ENCODE data around the gene FAM110C. TPM values are rescaled to one million over a fixed set of nuclear protein-coding genes. Genes with fewer than 3 reads are reported as not detected.
"Not testable (repeated sequence)": the region's sequence is repeated elsewhere in the genome, so short reads cannot be mapped to it uniquely, and the experiment has no call there.

FAM110C gene
- total RNA-seq, 4 donors from 2014 or later: 5.0 to 39.2 (median 28.3) TPM

DNA sequence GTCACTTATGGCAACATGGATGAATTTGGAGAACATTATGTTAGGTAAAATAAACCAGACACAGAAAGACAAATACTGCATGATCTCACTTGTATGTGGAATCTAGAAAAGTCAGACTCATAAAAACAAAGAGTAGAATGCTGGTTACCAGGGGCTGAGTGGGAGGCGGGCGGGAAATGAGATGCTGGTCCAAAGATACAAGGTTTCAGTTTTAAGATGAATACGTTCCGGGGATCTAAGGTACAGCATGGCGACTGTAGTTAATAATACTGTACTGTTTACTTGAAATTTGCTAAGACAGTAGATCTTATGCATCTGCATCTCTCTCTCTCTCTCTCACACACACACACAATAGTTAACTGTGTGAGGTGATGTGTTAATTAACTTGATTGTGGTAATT lies 14.2 kb downstream of the FAM110C start:
- no peaks in the 10 kb centered on the region for H3K36me3 ChIP-seq
- no peaks in the 10 kb centered on the region for H3K27me3 ChIP-seq
- TF ChIP-seq POLR2A (IDR thresholded peaks at IDR 0.05): no peak
- TF ChIP-seq, protein P1, sequence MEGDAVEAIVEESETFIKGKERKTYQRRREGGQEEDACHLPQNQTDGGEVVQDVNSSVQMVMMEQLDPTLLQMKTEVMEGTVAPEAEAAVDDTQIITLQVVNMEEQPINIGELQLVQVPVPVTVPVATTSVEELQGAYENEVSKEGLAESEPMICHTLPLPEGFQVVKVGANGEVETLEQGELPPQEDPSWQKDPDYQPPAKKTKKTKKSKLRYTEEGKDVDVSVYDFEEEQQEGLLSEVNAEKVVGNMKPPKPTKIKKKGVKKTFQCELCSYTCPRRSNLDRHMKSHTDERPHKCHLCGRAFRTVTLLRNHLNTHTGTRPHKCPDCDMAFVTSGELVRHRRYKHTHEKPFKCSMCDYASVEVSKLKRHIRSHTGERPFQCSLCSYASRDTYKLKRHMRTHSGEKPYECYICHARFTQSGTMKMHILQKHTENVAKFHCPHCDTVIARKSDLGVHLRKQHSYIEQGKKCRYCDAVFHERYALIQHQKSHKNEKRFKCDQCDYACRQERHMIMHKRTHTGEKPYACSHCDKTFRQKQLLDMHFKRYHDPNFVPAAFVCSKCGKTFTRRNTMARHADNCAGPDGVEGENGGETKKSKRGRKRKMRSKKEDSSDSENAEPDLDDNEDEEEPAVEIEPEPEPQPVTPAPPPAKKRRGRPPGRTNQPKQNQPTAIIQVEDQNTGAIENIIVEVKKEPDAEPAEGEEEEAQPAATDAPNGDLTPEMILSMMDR (IDR thresholded peaks at IDR 0.05): no peak
- no peak overlapping the region for H3K4me3 ChIP-seq
- H3K9me3 ChIP-seq: no peaks in the 10 kb centered on the region
- DNase-seq: no peak
- peaks cover 0 to 33% (median 0%) of the 10 kb centered on the region in 4 donors for H3K4me1 ChIP-seq
- no peak overlapping the region for H3K27ac ChIP-seq

DNA sequence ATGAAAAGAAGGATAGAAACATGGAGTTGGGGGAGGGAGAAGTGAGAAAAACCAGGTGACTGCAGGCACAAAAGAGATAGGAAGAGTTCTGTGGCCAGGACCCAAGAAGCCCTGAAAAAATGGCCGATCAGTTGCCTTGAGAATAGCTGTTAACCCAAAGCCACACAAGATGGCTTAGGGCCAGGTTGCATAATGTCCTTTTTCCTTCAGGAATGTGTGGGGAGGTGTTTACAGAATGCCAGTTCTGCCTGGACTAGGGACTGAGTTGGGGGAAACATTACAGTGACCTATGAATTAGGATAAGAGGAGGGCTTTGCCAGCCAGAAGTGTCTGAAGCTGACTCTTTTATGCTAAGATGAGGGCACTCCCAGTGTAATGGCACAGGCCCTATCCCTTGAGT lies 17.1 kb downstream of the FAM110C start:
- H3K27ac ChIP-seq: no peak overlapping the region
- H3K9me3 ChIP-seq: no peaks in the 10 kb centered on the region
- no peaks in the 10 kb centered on the region for H3K36me3 ChIP-seq
- no peaks in the 10 kb centered on the region for H3K27me3 ChIP-seq
- peaks cover 0 to 18% (median 0%) of the 10 kb centered on the region in 4 donors for H3K4me1 ChIP-seq
- DNase-seq: no peak
- no peak overlapping the region for H3K4me3 ChIP-seq
- no peak for TF ChIP-seq POLR2A (IDR thresholded peaks at IDR 0.05)

DNA sequence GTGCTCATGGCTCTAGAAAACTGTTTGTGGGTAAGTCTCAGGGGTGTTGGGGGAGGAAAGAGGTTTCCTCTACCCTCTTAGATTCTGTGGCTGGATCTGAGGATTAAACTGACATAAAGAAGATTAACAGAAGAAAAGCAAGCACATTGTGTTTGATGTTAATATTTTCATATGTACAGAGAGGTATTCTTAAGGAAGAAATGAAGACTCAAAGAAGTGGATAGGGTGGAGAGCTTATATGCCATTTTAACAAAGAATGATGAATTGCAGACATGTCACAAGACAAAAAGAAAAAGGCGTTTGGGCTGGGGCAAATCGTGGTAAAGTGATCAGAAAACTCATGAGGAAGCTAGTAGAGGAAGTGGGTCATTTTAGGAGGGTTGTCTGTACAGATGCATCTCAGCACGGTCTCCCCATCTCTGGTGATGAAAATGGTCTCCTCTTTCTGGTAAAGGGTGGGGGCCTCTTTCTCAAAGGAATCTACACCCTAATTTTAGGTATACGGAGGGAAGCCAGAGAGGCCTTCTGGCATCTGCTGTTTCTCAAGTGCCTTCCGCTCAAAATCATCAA lies 17.8 kb downstream of the FAM110C start:
- TF ChIP-seq, protein P1 (IDR thresholded peaks at IDR 0.05): no peak
- TF ChIP-seq POLR2A (IDR thresholded peaks at IDR 0.05): no peak
- Histone ChIP-seq H3K36me3 (no peaks in the 10 kb centered on the region), H3K27ac (no peak overlapping the region), H3K4me1 (peaks cover 0 to 13% (median 0%) of the 10 kb centered on the region in 4 donors), H3K27me3 (no peaks in the 10 kb centered on the region), H3K4me3 (no peak overlapping the region), H3K9me3 (no peaks in the 10 kb centered on the region)
- no peak for DNase-seq

DNA sequence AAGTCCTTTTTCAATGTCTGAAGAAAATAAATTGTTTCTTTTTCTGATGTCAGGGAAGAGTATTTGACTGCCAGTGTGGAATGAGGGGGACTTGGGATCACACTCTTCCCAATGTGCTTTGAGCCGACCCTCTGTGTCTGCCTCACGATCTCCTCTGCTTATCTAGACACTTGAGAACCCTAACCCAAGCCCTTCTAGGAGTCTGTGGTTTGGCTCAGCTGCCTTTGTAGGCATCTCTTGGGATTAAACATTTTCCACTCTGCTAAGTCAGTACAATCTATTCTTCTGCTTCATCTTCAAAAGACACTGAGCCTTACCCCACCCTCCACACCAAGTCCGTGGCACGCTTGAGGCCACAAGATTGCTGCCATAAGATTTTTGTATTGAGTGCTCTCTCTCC lies 19.4 kb downstream of the FAM110C start:
- Histone ChIP-seq H3K9me3 (no peaks in the 10 kb centered on the region), H3K4me1 (peaks cover 0 to 7% (median 0%) of the 10 kb centered on the region in 4 donors), H3K4me3 (no peak overlapping the region), H3K36me3 (no peaks in the 10 kb centered on the region), H3K27me3 (no peaks in the 10 kb centered on the region), H3K27ac (no peak overlapping the region)
- no peak for DNase-seq
- no peak for TF ChIP-seq POLR2A (IDR thresholded peaks at IDR 0.05)
- TF ChIP-seq, protein P1 (IDR thresholded peaks at IDR 0.05): no peak

DNA sequence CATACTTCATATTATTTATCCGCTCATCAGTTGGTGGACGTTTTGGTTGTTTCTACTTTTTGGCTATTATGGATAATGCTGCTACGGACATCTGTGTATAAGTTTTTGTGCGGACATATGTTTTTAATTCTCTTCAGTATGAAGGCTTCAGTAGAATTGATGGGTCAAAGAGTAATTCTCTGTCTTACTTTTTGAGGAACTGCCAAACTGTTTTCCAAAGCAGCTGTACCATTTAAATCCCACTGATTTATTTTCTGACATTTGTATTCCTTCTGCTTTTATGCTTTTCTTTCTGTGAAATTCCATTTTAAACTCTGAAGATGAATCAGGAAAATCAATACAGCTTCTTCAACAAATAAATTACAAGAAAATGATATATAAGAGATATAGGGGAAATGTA lies 20.8 kb downstream of the FAM110C start:
- Histone ChIP-seq H3K27ac (no peak overlapping the region), H3K36me3 (no peaks in the 10 kb centered on the region), H3K9me3 (no peaks in the 10 kb centered on the region), H3K4me3 (no peak overlapping the region), H3K4me1 (peaks cover 0 to 9% (median 0%) of the 10 kb centered on the region in 4 donors), H3K27me3 (no peaks in the 10 kb centered on the region)
- DNase-seq: no peak
- TF ChIP-seq, protein P1 (IDR thresholded peaks at IDR 0.05): no peak
- TF ChIP-seq POLR2A (IDR thresholded peaks at IDR 0.05): no peak

DNA sequence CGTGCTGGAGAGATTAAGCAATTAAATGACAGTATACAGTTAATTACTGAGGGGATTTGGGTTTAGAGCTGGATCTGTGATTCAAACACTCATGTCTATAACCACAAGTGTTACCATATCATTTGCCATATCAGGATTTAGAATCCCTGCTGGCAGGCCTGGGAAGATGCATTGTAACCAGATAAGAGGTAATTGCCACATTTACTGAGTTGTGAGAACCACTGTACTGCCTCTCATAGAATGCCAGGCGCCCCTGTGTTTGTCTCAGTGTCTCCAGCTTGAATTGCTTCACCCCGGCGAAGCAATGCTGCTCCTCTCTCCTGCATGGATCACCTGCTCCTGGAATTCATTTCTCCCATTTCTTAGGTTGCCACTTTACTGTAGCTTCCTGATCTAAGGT lies 21.7 kb downstream of the FAM110C start:
- peak overlapping the region in 2 of 4 donors; percentile 48 to 79 for H3K27ac ChIP-seq
- H3K27me3 ChIP-seq, H3K4me3 ChIP-seq, DNase-seq, H3K9me3 ChIP-seq, H3K36me3 ChIP-seq: not testable (repeated sequence)
- H3K4me1 ChIP-seq: peaks cover 0 to 18% (median 0%) of the 10 kb centered on the region in 4 donors

DNA sequence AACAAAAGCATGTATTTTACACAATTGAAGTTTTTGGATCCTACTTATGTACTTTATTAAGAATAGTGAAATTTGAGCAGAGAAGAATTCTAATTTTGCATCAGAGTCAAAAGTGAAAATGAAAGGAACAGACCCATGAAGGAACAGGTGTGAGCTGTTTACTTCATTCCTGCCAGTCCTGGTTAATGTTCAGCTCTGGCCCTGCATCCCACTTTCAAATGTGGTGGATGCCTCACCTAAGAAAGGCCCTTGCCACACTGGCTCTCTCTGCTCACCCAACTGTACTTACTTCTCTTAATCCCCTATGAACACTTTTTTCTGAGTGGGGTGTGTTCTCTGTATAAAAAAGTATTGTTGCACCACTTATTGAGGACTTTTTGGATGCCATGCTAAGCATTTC lies 22.2 kb downstream of the FAM110C start:
- Histone ChIP-seq H3K4me3 (no peak overlapping the region), H3K27me3 (no peaks in the 10 kb centered on the region), H3K36me3 (no peaks in the 10 kb centered on the region), H3K4me1 (peaks cover 0 to 19% (median 0%) of the 10 kb centered on the region in 4 donors), H3K27ac (peak overlapping the region in 2 of 4 donors; percentile 48 to 79), H3K9me3 (no peaks in the 10 kb centered on the region)
- TF ChIP-seq, protein P1 (IDR thresholded peaks at IDR 0.05): no peak
- TF ChIP-seq POLR2A (IDR thresholded peaks at IDR 0.05): no peak
- no peak for DNase-seq
